ENCODE data around the gene ATP2B2. TPM values are rescaled to one million over a fixed set of nuclear protein-coding genes. Genes with fewer than 3 reads are reported as not detected.

ATP2B2 gene
- total and polyA plus RNA-seq, 12 donors = 0.37 to 3.0 (median 1.6) TPM

DNA sequence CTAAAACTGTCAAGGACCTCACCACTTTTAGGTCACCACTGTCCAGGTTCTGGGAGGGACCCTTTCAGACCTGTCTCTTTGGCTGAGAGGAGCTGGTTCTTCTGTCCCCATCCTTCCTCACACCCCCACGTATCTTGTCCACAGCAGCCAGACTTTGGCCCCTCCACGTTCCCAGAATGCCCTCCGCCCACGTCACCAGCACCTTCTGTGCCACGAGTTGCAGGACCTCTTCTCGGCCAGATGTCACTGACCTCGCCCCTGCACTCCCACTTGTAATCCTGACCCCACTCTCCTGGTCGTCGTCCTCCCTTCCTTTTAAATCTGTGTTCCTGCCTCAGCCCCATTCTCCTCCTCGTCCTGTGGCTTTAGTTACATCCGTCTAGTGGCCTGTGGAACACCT is 161.9 kb downstream of the ATP2B2 start:
- intact Hi-C loops (cut with DNase I) = loop anchor here in 1 of 2 donors (2.0 kb wide), 1 partner anchor 395 kb away; no protein-coding TSS in a partner anchor
- TF ChIP-seq POLR2A (IDR thresholded peaks at IDR 0.05) (no peak), CTCF (IDR thresholded peaks at IDR 0.05) (no peak)
- no peak overlapping the region for H3K27ac ChIP-seq
- no peaks in the 10 kb centered on the region for H3K4me1 ChIP-seq (replicated peaks in 1 of 2)
- H3K9me3 ChIP-seq (replicated peaks in 1 of 3) = no peaks in the 10 kb centered on the region
- no peak overlapping the region for H3K4me3 ChIP-seq
- no peaks in the 10 kb centered on the region for H3K36me3 ChIP-seq (replicated peaks in 1 of 2)
- no peak for DNase-seq
- no peaks in the 10 kb centered on the region for H3K27me3 ChIP-seq
- WGBS, 4 donors = 42 to 60% (median 56%) methylated on average over 11 of the region's 11 CpGs

DNA sequence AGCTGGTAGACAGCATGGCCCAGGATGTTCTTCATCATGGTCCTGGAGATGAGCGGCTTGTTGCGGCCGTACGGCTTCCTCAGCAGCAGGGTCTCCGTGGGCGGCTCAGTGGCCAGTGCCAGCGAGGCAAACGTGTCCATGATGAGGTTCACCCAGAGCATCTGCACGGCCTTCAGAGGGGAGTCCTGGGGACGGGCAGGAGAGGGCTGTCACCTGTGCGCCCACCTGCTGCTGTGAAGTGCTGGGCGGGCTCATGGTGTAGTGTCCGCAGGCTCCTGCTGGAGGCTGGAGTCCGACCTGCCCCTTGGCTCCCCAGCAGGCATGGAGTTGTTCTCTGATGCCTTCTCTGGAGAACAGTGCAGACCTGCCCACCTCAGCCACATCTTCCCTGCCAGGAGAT is 162.6 kb downstream of the ATP2B2 start:
- H3K9me3 ChIP-seq (replicated peaks in 1 of 3) = no peaks in the 10 kb centered on the region
- no peak overlapping the region for H3K27ac ChIP-seq
- H3K4me3 ChIP-seq = no peak overlapping the region
- TF ChIP-seq CTCF (IDR thresholded peaks at IDR 0.05) (no peak), POLR2A (IDR thresholded peaks at IDR 0.05) (no peak)
- intact Hi-C loops (cut with DNase I) = loop anchor here in 1 of 2 donors (2.0 kb wide), 1 partner anchor 396 kb away; no protein-coding TSS in a partner anchor
- no peaks in the 10 kb centered on the region for H3K36me3 ChIP-seq (replicated peaks in 1 of 2)
- H3K27me3 ChIP-seq = no peaks in the 10 kb centered on the region
- DNase-seq = no peak
- WGBS, 4 donors = 80 to 96% (median 88%) methylated on average over 1 to 14 of the region's 14 CpGs; no CpG with 5 or more reads in 1 of the 4 donors
- no peaks in the 10 kb centered on the region for H3K4me1 ChIP-seq (replicated peaks in 1 of 2)

DNA sequence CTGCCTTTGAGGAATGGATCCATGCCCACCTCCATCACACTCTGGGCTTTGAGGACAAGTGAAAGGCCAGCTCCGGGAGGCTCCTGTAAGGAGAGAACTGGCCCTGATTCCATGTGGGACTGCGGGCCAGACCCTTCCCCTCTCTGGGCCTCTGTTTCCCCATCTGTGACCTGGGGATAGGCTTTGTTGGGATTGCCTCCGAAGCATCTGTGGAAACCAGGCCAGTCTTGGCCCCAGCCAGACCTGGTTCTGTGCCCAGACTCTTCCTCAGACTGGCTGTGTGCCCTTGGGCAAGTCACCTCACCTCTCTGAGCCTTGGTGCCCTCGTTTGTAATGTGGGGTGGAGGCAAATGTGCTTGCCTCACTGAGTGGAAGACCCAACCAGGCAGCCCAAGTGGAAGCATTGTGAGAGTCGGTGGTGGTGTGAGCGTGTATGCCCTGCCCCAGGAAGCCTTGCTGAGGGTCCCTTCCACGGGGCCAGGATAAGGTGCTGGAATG is 163.4 kb downstream of the ATP2B2 start:
- 80 to 90% (median 85%) methylated on average over 3 to 7 of the region's 7 CpGs for WGBS, 4 donors
- no peak for DNase-seq
- TF ChIP-seq CTCF (IDR thresholded peaks at IDR 0.05) (no peak), POLR2A (IDR thresholded peaks at IDR 0.05) (no peak)

DNA sequence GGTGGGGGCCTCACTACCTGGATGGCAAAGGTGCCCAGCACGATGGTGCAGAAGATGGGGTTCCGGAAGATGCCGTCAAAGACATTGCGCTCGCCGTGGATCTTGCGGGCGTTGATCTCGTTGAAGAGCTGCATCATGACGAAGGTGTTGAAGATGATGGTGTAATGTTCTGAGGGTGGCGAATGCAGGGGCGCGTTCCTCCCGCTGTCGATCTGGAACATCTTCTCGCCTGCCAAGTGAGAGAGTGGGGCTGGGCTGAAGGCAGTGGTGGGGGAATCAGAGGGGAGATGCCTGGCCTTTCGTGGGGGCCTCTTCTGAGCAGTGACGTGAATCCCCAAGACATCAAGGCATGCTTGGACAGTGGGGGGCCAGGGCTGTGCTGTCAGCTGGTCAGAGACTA is 164.9 kb downstream of the ATP2B2 start:
- DNase-seq = no peak
- intact Hi-C loops (cut with DNase I) = no loop called here

More for the DNA sequence above, 163.4 kb downstream of the ATP2B2 start:
- H3K4me3 ChIP-seq = no peak overlapping the region
- no peaks in the 10 kb centered on the region for H3K36me3 ChIP-seq (replicated peaks in 1 of 2)
- no peaks in the 10 kb centered on the region for H3K4me1 ChIP-seq (replicated peaks in 1 of 2)
- H3K9me3 ChIP-seq (replicated peaks in 1 of 3) = no peaks in the 10 kb centered on the region
- H3K27me3 ChIP-seq = no peaks in the 10 kb centered on the region
- intact Hi-C loops (cut with DNase I) = loop anchor here in 1 of 2 donors (2.0 kb wide), 1 partner anchor 397 kb away; no protein-coding TSS in a partner anchor
- H3K27ac ChIP-seq = no peak overlapping the region

More for the DNA sequence above, 164.9 kb downstream of the ATP2B2 start:
- Histone ChIP-seq H3K9me3 (replicated peaks in 1 of 3) (no peaks in the 10 kb centered on the region), H3K4me1 (replicated peaks in 1 of 2) (no peaks in the 10 kb centered on the region), H3K36me3 (replicated peaks in 1 of 2) (no peaks in the 10 kb centered on the region), H3K27ac (no peak overlapping the region), H3K27me3 (no peaks in the 10 kb centered on the region), H3K4me3 (no peak overlapping the region)
- WGBS, 4 donors = 91 to 93% (median 91%) methylated on average over 11 to 18 of the region's 18 CpGs
- TF ChIP-seq CTCF (IDR thresholded peaks at IDR 0.05) = no peak
- TF ChIP-seq POLR2A (IDR thresholded peaks at IDR 0.05) = no peak
